Stimulated activated CD8-positive, alpha-beta memory T cell treated with anti-CD3 and anti-CD28 coated beads, Interleukin-15, amount 100 ng/mL, for 4 hours (primary cell): ENCODE results near the gene BDH1.
A peak's percentile ranks its signal among the peaks of the same experiment; 100 is the strongest.
"Not testable (repeated sequence)": the region's sequence is repeated elsewhere in the genome, so short reads cannot be mapped to it uniquely, and the experiment has no call there.

Experiments used
- DNase-seq, 2 donors: peaks; one replicate each; pipeline ENCODE4 v3.0.0-alpha.2; 2020; ENCODE audit warnings: low read depth in 2 of 2

The BDH1 gene

GRCh38 chr3:197555281-197556261, at the start of gene BDH1:
Gene BDH1 (minus strand): TSS chr3:197555968. CDS start chr3:197546443, 9,525 bp downstream.
- DNase-seq, result peak; percentile 23 to 48

GRCh38 chr3:197603317-197603933, 47.7 kb upstream of the BDH1 start:
- no peak for DNase-seq

GRCh38 chr3:197602351-197602750, 46.6 kb upstream of the BDH1 start:
- not testable (repeated sequence) for DNase-seq

GRCh38 chr3:197601566-197601840, 45.7 kb upstream of the BDH1 start:
- DNase-seq, result not testable (repeated sequence)

- no peak for DNase-seq
Measured at GRCh38 chr3:197600796-197601565, 45.2 kb upstream of the BDH1 start.

- DNase-seq, result peak; percentile 25 to 66
Measured at GRCh38 chr3:197599089-197599765, 43.5 kb upstream of the BDH1 start.

GRCh38 chr3:197598404-197598980, 42.7 kb upstream of the BDH1 start:
- no peak for DNase-seq

- DNase-seq, result no peak
Measured at GRCh38 chr3:197597335-197597734, 41.6 kb upstream of the BDH1 start.

GRCh38 chr3:197595470-197596185, 39.9 kb upstream of the BDH1 start:
- no peak for DNase-seq

- DNase-seq, result no peak
Measured at GRCh38 chr3:197593046-197593380, 37.2 kb upstream of the BDH1 start.

- no peak for DNase-seq
Measured at GRCh38 chr3:197592361-197593045, 36.7 kb upstream of the BDH1 start.

- no peak for DNase-seq
Measured at GRCh38 chr3:197591816-197592215, 36.0 kb upstream of the BDH1 start.

GRCh38 chr3:197590313-197590962, 34.7 kb upstream of the BDH1 start:
- DNase-seq, result no peak

GRCh38 chr3:197589545-197589944, 33.8 kb upstream of the BDH1 start:
- DNase-seq, result no peak

GRCh38 chr3:197586768-197587167, 31.0 kb upstream of the BDH1 start:
- not testable (repeated sequence) for DNase-seq

GRCh38 chr3:197586181-197586580, 30.4 kb upstream of the BDH1 start:
- no peak for DNase-seq

GRCh38 chr3:197584733-197585132, 29.0 kb upstream of the BDH1 start:
- no peak for DNase-seq

- DNase-seq, result no peak
Measured at GRCh38 chr3:197583371-197583770, 27.6 kb upstream of the BDH1 start.

- DNase-seq, result no peak
Measured at GRCh38 chr3:197580253-197580691, 24.5 kb upstream of the BDH1 start.

GRCh38 chr3:197578376-197578775, 22.6 kb upstream of the BDH1 start:
- no peak for DNase-seq
